GM23338 (cell line): ENCODE results near the gene SLFN12.

ENCODE experiments used
- CREB1 ChIP-seq: fragments of 250-450 bp; sonication (Bioruptor Pico); IDR thresholded peaks from 2 replicates; pipeline ENCODE4 v1.5.0; 2020; ENCODE audit warnings: low read depth, mild to moderate bottlenecking, moderate library complexity
- CTCF ChIP-seq, 2 experiments: fragments of 200-600 bp in 1 of 2; sonication (generic) in 1 of 2; conservative IDR thresholded peaks; 2 replicates each; pipeline versions ENCODE4 v1.5.1 to v1.6.1; 2016 to 2017; ENCODE audit warnings: antibody characterized with exemption in 2 of 2, low read depth in 2 of 2, mild to moderate bottlenecking in 2 of 2, moderate library complexity in 1 of 2
- EZH2 ChIP-seq: fragments of 200-600 bp; sonication (generic); IDR thresholded peaks from one replicate; pipeline ENCODE4 v1.8.0; 2017; ENCODE audit warnings: antibody characterized with exemption, mild to moderate bottlenecking, low read depth; ENCODE audit not compliant: unreplicated experiment
- EZH2phosphoT487 ChIP-seq: fragments of 200-600 bp; sonication (generic); IDR thresholded peaks from one replicate; pipeline ENCODE4 v1.8.1; 2018; ENCODE audit warnings: antibody characterized with exemption; ENCODE audit not compliant: unreplicated experiment
- JUNB ChIP-seq: IDR thresholded peaks from one replicate; pipeline ENCODE4 v1.6.1; 2016; ENCODE audit warnings: antibody characterized with exemption; ENCODE audit not compliant: unreplicated experiment
- POLR2AphosphoS5 ChIP-seq: IDR thresholded peaks from 2 replicates; pipeline ENCODE4 v1.6.1; 2016; ENCODE audit warnings: antibody characterized with exemption, low read depth
- REST ChIP-seq: IDR thresholded peaks from one replicate; pipeline ENCODE4 v1.6.1; 2018; ENCODE audit warnings: antibody characterized with exemption; ENCODE audit not compliant: unreplicated experiment
- ZNF114 ChIP-seq: fragments of 250-450 bp; sonication (Bioruptor Pico); IDR thresholded peaks from 2 replicates; pipeline ENCODE4 v1.5.0; 2020; ENCODE audit warnings: mild to moderate bottlenecking, moderate library complexity
- TF ChIP-seq, protein P1 (sequence below): IDR thresholded peaks from 2 replicates; pipeline ENCODE4 v1.6.1; 2016; ENCODE audit warnings: antibody characterized with exemption

DNA sequence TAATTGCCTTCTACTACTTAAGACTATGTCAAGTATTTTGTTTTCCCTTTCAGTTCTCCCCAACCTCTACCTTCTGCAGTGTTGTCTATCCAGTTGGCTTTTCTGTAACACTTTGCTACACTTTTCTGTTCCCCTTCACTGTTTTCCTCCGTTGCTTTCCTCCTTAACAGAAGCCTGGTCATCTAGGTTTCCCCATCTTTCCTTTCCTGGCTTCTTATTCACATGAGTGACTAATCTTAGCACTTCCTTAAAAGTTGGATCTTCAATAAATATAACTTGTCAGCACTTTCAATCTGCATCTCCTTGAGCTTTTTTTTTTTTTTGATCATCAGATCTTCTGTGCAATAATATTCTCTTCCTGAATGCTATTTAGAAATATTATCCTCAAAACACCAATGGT is 56.1 kb downstream of the SLFN12 start:
- TF ChIP-seq ZNF114 (CRISPR knock-in tag) (no peak), REST (no peak), CTCF (conservative IDR thresholded peaks at IDR 0.05; ENCODE audit: low read depth in 2 of 2) (no peak), CREB1 (CRISPR knock-in tag) (no peak), POLR2AphosphoS5 (no peak), EZH2 (no peak), JUNB (no peak), EZH2phosphoT487 (no peak)
- TF ChIP-seq, protein P1, sequence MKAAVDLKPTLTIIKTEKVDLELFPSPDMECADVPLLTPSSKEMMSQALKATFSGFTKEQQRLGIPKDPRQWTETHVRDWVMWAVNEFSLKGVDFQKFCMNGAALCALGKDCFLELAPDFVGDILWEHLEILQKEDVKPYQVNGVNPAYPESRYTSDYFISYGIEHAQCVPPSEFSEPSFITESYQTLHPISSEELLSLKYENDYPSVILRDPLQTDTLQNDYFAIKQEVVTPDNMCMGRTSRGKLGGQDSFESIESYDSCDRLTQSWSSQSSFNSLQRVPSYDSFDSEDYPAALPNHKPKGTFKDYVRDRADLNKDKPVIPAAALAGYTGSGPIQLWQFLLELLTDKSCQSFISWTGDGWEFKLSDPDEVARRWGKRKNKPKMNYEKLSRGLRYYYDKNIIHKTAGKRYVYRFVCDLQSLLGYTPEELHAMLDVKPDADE, result no peak
